Panc1 (cell line): Measurements from ENCODE around the gene COLEC11.

Source experiments
- TCF7L2 ChIP-seq: IDR thresholded peaks from 2 replicates; pipeline ENCODE4 v1.6.1; 2011; ENCODE audit warnings: mild to moderate bottlenecking, low read depth, low read length, inconsistent platforms
- TF ChIP-seq, protein P1 (sequence below): fragments of 450-650 bp; IDR thresholded peaks from 2 replicates; pipeline ENCODE4 v1.5.1; 2017; ENCODE audit warnings: mild to moderate bottlenecking

DNA sequence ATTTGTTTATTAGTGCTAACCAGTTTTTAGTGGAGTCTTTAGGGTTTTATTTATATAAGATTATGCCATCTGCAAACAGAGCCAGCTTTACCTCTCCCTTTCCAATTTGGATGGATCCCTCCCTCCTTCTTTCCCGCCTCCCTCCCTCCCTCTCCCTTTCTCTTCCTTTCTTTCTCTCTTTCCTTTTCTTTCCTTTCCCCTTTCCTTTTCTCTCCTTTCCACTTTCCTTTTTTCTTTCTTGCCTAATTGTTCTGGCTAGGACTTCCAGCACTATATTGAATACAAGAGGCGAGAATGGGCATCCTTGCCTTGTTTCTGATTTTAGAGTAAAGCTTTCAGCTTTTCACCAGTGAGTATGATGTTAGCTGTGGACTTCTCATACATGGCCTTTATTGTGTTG is 24.1 kb downstream of the COLEC11 start:
- TF ChIP-seq, protein P1, sequence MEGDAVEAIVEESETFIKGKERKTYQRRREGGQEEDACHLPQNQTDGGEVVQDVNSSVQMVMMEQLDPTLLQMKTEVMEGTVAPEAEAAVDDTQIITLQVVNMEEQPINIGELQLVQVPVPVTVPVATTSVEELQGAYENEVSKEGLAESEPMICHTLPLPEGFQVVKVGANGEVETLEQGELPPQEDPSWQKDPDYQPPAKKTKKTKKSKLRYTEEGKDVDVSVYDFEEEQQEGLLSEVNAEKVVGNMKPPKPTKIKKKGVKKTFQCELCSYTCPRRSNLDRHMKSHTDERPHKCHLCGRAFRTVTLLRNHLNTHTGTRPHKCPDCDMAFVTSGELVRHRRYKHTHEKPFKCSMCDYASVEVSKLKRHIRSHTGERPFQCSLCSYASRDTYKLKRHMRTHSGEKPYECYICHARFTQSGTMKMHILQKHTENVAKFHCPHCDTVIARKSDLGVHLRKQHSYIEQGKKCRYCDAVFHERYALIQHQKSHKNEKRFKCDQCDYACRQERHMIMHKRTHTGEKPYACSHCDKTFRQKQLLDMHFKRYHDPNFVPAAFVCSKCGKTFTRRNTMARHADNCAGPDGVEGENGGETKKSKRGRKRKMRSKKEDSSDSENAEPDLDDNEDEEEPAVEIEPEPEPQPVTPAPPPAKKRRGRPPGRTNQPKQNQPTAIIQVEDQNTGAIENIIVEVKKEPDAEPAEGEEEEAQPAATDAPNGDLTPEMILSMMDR = no peak
- no peak for TF ChIP-seq TCF7L2
